Testis (tissue), 2 donors: ENCODE data around the gene GARIN3.

ENCODE experiments used
- CTCF ChIP-seq, 3 experiments: fragments of 450-650 bp in 2 of 3; fragments of 200-600 bp in 1 of 3; sonication (generic) in 1 of 3; IDR thresholded peaks; one replicate each; pipeline ENCODE4 v1.5.1; 2016 to 2019; ENCODE audit warnings: antibody characterized with exemption in 3 of 3, mild to moderate bottlenecking in 2 of 3, moderate library complexity in 1 of 3
- POLR2A ChIP-seq: fragments of 450-650 bp; IDR thresholded peaks from one replicate; pipeline ENCODE4 v1.6.1; 2017; ENCODE audit warnings: antibody characterized with exemption, mild to moderate bottlenecking, moderate library complexity

- no peak for TF ChIP-seq CTCF (IDR thresholded peaks at IDR 0.05)
- TF ChIP-seq POLR2A, result no peak
Observed at GRCh38 chr5:157188270-157188669, 22.2 kb upstream of the GARIN3 start.
